Activated CD4-positive, alpha-beta T cell treated with anti-CD3 and anti-CD28 coated beads, Interleukin-2, amount 50 U/mL, for 4 hours (primary cell): ENCODE data around the gene CT47C1.
"Not testable (repeated sequence)": the region's sequence is repeated elsewhere in the genome, so short reads cannot be mapped to it uniquely, and the experiment has no call there.

Source experiments
- DNase-seq, 2 experiments: peaks; one replicate each; pipeline ENCODE4 v3.0.0-alpha.2; 2020

The CT47C1 gene

DNA sequence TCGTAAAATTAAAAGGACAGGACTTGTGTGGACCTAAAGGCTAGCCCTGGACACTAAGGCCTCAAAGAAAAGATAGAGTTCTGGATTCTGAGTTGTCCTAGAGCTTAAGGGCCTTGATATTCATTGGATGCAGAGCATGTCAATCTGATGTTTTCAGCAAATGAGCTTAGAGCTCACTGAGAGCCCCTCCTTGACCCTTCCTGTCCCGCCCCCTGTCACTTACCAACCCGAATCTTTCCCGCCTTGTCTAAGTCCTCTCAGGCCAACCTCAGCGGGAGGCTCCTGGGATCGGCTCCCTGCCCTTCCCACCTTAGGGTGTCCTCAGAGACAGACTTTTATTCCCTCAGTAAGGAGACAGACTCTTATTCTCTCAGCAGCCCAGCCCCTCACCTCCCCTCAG is at the start of gene CT47C1:
TSS of gene CT47C1 (plus strand) at position 250 of the 400 bp plus-strand sequence. CDS start 233 bp downstream, outside the sequence.
- DNase-seq: no peak

DNA sequence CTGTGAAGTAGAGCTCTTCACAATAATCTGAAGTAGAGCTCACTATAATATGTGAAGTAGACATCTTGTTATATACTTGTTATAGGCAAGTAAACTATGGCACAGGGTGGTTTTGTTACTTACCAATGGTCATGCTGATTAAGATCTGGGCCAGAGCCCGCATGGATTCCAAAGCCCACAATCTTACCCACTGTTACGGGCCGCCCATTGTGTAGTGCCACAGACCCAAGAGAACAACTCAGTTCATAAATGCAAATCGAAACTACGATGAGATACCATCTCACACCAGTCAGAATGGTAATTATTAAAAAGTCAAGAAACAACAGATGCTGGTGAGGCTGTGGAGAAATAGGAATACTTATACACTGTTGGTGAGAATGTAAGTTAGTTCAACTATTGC is 46.9 kb upstream of the CT47C1 start:
- DNase-seq: no peak

DNA sequence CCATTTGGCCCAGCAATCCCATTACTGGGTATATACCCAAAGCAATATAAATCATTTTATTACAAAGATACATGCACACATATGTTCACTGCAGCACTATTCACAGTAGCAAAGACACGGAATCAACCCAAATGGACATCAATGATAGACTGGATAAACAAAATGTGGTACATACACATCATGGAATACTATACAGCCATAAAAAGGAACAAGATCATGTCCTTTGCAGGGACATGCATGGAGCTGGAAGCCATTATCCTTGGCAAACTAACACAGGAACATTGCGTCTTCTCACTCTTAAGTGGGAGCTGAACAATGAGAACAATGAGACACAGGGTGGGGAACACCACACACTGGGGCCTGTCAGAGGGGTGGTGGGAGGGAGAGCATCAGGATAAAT is 46.4 kb upstream of the CT47C1 start:
- not testable (repeated sequence) for DNase-seq

DNA sequence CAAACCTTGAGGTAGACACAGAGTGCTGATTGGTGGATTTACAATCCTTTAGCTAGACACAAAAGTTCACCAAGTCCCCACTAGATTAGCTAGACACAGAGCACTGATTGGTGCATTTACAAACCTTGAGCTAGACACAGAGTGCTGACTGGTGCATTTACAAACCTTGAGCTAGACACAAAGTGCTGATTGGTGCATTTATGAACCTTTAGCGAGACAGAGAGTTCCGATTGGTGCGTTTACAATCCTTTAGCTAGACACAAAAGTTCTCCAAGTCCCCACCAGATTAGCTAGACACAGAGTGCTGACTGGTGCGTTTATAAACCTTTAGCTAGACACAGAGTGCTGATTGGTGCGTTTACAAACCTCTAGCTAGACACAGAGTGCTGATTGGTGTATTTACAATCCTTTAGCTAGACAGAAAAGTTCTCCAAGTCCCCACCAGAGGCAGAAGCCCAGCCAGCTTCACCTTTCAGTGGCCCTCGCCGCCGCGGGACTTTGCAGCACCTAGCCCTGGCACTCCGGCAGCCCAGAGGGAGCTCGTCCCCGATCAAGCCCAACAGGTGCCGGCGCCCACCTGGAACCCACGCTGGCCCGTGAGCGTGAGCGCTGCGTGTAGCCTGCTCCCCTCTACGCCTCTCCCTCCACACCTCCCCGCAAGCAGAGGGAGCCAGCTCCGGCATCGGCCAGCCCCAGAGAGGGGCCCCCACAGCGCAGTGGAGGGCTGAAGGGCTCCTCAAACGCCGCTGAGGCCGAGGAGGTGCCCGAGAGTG is 44.6 kb upstream of the CT47C1 start:
- DNase-seq: not testable (repeated sequence)

DNA sequence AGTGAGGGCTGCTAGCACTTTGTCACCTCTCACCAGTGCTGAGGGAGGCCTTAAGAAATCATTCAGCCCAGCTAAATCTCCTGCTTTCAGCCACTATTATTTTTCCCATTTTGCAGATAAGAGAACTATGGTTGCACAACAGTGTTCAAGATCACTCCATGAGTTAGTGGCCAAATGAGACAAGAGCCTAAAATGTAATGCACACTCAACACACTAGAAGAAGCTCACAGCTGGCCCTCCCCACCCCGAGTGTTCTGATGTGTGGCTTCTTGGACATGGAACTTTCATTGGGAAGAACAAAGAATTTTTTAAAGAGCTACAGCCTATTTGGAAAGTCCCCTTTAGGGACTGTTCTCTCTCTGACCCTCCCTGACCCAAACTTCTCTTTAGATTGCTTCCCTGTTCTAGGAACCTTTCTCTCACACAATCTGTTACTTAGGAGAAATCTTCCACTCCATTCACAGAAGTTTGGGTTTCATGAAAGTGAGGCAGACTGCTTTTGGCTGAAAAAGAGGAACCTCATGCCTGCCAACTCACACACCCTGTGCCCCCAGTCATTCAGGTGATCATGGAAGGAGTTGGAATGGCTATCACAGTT is 44.0 kb upstream of the CT47C1 start:
- no peak for DNase-seq

DNA sequence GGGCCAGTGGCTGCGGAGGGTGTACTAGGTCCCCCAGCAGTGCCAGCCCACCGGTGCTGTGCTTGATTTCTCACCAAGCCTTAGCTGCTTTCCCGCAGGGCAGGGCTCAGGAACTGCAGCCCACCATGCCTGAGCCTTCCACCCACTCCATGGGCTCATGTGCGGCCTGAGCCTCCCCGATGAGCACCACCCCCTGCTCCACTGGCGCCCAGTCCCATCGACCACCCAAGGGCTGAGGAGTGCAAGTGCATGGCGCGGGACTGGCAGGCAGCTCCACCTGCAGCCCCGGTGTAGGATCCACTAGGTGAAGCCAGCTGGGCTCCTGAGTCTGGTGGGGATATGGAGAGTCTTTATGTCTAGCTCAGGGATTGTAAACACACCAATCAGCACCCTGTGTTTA is 43.1 kb upstream of the CT47C1 start:
- DNase-seq: not testable (repeated sequence)

DNA sequence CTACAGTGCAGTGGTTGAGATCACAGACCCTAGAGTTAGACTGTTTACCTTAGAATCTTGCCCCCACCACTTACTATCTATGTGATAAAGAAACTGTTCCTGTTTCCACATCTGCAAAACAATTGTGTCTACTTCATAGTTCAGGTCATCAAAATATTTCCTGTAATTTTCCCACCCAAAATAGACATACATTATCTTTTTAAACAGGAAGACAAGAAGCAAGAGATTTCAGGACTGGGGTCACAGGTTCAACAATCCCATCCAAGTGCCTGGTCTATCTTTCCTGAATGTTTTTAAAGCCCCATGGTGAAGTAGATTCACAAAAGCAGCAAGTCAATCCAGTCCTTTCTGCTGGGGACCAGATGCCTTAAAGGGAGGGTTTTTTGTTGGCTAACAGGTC is 41.8 kb upstream of the CT47C1 start:
- no peak for DNase-seq

DNA sequence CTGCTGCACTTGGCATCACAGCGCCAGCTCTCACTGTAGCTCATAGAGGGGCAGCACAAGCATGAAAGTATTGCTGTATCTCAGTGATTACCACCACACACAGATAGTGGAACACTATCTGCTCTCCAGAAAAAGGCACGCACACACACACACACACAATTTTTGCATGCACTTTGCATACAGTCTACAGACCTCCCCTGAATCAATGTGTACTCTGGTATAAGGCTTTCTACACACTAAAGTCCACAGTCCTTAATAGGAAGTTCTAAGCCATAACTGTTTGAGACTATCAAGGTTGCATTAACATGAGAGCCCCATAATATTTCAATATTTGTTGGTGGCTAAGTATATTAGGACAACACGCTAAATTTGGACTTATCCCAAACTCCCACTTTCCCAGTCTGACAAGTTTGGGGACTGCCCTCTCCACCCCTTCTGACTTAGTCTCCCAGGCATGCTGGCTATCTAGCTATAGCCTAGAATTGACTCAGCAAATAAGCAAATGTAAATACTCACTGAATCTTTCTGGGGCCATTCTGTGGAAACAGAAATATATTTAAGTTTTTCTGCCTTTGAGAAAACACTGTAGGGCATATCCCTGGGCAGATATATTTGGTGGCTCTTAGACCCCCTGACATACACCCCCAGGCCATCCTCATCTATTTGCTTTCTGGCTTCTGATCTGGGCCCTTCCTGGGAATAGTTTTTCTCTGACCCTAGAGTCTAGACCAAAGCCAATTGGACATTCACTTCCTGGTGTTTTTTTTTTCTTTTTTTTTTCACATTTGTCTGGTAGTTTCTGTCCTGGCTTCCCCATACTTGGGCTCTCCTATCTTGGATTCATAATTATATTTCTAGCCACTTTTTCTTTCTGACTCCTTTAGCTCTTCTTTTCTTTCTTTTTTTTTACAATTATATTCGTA is 36.4 kb upstream of the CT47C1 start:
- no peak for DNase-seq

DNA sequence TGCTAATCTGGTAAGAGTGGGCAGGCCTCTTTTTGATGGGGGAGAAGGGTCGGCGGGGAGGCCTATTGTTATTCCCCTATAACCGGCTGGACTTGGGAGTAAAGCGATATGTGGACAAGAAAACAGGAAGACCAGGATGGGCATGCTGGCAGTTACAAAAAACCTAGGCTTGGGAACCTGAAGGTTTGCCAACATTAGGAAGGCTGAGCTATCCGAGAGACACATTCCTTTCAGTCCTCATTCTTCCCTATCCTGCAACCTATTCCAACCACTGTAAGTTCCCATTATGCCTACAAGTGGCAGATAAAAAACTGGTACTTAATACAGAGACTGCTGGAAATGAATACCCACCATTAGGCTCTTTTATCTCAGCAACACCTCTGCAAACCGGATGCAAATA is 32.4 kb upstream of the CT47C1 start:
- no peak for DNase-seq

DNA sequence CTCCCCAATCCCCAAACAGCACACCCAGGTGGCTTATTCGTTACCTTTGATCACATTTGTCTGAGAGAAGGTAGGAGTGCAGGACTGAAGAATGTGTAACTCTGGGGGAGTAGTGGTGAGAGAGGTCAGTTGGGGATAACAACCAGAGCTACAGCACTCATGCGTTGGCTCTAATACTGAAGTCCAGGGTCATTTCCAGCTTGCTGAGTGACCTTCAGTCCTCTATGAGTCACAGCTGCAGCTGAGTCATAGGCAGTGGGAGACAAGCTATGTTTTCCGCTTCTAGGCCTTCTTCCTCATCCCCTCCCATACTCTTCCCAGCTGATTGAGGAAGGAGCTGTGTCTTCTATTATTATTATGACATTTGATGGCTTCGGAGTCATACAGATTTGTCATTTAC is 31.6 kb upstream of the CT47C1 start:
- no peak for DNase-seq

DNA sequence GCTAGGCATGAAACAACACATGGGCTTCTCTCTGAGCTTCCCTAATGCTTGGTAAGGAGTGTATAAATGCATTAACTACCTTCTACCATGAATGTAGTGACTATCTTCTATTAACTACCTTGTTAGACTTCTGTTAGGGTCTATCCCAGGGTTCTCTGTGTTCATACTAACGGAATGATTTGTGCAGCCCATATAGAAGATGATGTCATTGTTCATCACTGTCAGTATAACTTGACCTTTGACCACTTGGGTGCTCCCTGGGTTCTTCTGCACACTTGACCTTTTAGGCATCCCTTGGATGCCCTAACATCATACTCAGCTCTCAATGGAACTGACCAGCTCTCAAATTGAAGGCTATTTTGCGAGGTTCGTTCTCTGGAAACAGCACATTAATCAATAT is 30.8 kb upstream of the CT47C1 start:
- no peak for DNase-seq

DNA sequence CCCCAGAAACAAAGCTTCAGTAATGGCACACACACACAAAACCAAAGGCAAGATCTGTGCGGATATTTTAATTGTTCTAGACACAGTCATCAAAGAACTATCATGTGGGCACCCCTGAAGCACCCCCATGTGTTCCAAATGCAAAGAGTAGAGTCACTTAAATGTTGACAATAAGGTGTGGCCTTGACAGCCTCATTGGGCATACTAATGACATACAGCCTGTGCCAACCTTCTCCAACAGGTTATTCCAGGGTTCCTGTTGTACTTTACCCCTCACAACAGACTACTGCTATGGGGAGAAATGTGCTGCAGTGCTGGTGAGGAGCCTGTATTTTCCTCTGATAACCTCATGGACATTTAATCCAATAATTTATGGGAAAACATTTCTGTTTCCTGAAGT is 29.8 kb upstream of the CT47C1 start:
- DNase-seq: no peak

DNA sequence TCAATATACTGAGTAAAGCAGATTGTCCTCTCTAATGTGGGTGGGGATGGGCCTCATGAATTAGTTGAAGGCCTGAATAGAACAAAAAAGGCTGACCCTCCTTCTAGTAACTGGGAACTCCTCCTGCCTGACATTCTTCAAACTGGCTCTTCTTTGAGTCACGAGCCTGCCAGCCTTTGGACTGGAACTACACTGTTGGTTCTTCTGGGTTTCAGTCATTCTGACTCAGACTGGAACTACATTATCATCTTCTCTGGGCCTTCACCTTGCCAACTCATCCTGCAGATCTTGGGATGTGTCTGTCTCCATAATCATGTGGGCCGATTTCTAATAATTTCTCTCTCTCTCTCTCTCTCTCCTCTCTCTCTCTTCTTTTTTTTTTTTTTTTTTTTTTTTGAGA is 26.9 kb upstream of the CT47C1 start:
- DNase-seq: no peak

DNA sequence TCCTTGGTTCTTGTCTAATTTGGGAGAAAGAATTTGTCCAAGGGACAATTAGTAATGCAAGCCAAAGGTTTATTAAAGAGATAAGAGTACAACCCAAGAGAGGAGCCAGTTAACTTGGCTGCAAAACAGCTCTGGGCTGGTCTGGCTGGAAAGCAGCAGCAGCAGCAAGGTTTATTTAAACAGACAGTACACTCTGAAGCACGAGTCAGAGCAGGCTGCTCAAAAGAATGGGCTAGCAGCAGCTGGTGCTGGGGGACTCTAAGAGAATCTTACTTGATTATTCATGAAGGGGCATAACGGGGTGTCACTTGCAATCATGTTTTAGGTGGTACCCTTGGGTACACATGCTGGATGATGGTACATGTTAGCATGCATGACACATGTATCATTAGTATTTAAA is 17.1 kb upstream of the CT47C1 start:
- no peak for DNase-seq

DNA sequence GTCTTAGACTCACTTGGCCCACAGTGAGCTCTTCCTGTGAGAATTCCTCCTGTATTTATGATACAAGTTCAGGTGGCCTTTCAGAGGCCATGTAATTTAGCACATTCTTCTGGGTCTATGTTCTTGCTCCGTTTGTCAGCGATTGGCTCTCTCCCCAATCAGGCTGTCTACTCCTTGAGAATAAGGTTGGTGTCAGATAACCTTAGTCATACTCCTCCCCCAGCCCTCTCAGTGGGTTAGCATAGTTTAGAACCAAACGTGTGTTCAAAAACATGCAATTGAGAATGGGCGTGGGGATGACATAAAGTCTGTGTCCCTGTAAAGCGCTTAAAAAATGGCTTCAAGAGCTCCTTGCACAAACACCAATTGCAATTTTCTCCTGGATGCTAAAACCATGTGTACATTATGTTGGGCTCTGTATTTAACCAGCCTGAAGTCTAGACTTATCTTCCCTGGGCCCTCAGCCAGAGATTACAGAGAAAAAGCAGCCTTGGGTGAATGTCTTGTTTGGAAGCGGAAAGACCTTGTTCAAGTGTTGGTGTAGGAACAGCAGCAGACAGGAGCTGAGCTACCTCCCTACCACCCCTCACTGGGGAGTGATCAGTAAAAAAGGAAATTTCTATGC is 9.9 kb upstream of the CT47C1 start:
- no peak for DNase-seq

DNA sequence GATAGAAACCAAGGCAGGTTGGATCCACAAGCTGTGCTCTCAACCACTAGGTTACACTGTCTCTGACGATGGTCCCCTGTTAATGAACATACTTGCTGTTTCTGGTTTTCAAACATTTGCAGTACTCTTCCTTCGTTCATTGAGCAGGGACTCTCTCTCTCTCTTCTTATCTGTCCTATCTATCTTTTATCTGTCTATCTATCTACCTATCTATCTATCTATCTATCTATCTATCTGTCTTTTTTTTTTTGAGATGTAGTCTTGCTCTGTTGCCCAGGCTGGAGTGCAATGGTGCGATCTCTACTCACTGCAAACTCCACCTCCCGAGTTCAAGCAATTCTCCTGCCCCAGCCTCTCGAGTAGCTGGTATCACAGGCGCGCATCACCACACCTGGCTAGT is 9.4 kb upstream of the CT47C1 start:
- DNase-seq: no peak

DNA sequence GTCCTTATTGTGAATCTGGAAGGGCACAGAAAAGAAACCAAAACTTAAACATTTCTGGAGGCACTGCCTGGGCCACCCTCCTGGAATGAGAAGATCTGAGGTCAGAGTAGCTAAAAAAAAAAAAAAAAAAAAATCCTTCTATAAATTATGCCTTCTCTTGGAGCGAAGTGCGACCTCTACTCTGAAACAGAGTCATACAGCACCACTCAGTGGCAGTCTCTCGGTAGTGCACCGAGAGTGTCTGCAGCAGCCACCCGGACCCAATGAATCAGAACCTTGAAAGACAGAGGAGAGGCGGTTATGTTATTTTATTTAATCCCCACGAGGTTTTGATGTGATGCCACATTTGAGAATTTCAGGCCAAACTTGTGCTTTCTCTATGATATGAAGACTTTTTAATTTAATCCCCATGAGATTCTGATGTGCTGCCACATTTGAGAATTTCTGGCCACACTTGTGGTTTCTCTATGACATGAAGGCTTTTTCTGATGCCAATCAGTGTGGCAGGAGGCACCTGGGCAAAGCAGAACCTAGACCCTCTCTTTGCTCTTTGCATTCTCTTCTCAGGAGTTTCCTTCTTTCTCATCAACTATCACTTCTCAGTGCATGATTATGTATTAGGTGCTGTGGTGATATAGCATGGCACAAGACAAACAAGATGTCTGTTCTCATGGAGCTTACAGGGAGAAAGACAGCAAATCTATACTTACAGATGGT is 5.6 kb upstream of the CT47C1 start:
- peak; percentile 23 to 31 for DNase-seq

DNA sequence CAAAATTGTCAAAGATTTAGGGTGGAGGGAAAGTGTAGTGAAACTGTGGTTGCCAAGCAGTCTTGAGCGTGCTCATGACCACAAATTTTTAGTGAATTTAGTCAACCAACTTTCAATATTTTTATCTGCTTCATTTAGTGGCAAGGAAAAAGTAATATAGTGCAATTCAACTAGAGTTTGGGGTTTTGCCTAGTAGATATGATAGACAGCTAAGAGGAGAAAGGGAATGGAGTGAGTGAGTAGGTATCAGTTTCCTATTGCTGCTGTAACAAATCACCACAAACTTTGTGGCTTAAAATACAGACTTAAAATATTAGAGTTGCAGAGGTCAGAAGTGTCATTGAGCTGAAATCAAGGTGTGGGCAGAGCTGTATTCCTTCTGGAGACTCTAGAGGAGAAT is 3.7 kb upstream of the CT47C1 start:
- DNase-seq: no peak

DNA sequence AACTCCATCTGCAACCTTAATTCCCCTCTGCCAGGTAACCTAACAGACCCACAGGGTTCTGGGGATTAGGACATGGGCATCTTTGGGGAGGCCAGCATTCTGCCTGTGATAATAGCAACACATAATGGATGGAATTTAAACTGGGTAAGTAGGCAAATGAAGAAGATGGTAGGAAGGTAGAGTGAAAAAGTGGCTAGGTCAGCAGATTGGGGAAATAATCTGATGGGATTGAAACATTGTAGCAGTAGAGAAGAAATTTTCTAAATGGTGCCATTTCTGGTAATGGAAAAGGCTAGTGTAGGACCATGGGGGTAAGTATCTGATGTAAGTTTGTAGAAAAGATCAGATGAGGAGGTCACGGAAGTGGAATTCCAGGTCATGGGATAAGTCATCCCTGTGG is 3.0 kb upstream of the CT47C1 start:
- DNase-seq: no peak

DNA sequence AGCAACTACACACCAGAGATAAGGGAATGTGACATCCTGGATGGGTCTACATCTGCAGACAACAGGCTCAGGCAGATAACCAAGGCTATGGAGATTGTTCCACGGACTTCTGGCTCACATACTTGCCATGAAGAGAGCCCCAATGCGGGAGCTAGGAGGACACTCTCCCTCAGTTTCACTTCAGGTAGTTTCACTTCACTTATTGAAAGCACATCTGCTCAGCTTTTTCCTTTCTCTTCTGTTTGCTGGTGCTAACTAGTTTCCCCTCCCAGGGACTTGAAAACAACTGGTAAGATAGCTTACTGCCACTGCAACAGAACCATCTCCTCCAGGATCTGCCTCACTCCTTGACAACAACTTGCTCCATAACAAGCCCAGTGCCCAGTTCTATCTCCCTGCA is 1.4 kb upstream of the CT47C1 start:
- no peak for DNase-seq

DNA sequence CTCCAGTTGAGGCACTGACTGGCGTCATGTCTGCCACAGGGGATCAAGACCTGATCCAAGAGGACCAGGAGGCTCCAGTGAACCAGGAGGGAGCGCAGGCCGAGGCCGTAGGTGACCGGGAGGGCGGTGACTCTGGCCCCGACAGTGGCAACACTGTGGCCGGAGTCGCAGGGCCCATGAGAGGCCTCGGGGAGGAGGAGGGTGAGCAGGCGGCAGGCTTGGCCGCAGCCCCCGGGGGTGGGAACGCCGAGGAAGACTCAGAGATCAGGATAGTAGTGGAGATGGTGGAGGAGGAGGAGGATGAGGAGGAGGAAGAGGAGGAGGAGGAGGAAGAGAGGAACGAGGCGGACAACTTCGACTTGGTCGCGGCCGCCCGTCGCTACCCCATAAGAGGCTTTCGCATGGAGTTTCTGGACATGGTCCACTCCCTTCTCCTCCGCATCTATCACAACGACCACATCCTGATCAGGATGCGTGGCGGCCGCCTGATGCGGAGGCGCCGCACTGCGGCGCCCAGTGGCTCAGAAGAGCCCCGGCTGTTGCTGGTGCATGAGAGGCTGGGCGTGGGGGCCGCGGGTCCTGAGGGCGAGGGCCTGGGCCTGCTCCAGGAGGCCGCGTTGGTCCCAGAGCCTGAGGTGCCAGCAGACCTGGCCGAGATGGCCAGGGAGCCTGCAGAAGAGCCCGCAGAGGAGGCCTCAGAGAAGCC is 560 bp downstream of the CT47C1 start:
- no peak for DNase-seq

DNA sequence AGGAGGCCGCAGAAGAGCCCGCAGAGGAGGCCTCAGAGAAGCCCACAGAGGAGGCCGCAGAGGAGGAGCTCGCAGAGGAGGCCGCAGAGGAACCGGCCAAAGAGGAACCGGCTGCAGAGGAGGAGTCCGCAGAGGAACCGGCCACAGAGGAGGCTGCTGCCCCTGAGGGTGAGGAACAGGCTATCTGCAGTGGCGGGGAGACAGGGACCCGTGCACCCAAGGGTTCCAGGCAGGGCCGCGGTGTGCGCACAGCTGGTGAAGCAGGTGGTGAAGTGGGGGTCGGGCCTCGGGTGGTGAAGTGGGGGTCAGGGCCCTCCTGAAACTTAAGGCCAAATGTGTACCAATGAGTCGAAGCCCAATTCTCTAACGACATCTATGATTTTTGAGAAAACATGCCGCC is 1.1 kb downstream of the CT47C1 start:
- no peak for DNase-seq
